Spinal cord (tissue), 10 donors: ENCODE data around the gene BTBD6. TPM values are rescaled to one million over a fixed set of nuclear protein-coding genes. Genes with fewer than 3 reads are reported as not detected.

Source experiments
- DNase-seq, 6 donors: peaks; one replicate each; pipeline versions ENCODE4 v3.0.0 to v3.0.0-alpha.2; 2013 to 2015; ENCODE audit warnings: low spot score in 6 of 6, low read depth in 4 of 6
- H3K27ac ChIP-seq: one replicate; pipeline ENCODE4 v1.5.1; 2013; ENCODE audit warnings: low read depth, low read length, control low read depth
- H3K27me3 ChIP-seq: one replicate; pipeline ENCODE4 v1.6.1; 2013; ENCODE audit warnings: low read length; ENCODE audit not compliant: control insufficient read depth, insufficient read depth
- H3K36me3 ChIP-seq: one replicate; pipeline ENCODE4 v1.6.1; 2013; ENCODE audit warnings: low read length; ENCODE audit not compliant: control insufficient read depth, insufficient read depth
- H3K4me1 ChIP-seq: one replicate; pipeline ENCODE4 v1.6.1; 2013; ENCODE audit warnings: low read length; ENCODE audit not compliant: control insufficient read depth, insufficient read depth
- H3K4me3 ChIP-seq: one replicate; pipeline ENCODE4 v1.5.1; 2013; ENCODE audit warnings: low read depth, low read length, control low read depth
- H3K9me3 ChIP-seq: one replicate; pipeline ENCODE4 v1.6.1; 2013; ENCODE audit warnings: low read length; ENCODE audit not compliant: control insufficient read depth, insufficient read depth
- WGBS: methylation state at CpG from one replicate; pipeline ENCODE4 v1.1.5; 2013; ENCODE audit warnings: missing lambda C conversion rate; ENCODE audit not compliant: insufficient coverage; 5-methylcytosine and 5-hydroxymethylcytosine counted together
- long read RNA-seq, 4 donors: transcript quantifications; one replicate each; lab custom pipeline, GENCODE V29; 2026
- polyA plus RNA-seq, 2 donors: library from polyadenylated mRNA; unstranded; fragments of 120-200 nt; gene quantifications; one replicate each; pipeline ENCODE4 v1.2.1, GENCODE V29; 2013; ENCODE audit not compliant: insufficient read length in 2 of 2
- total RNA-seq, 2 donors: library from RNA; depleted of rRNA in 1 of 2; stranded (reverse); fragments of 120-200 nt in 1 of 2; fragments of >200 nt in 1 of 2; gene quantifications; one replicate each; pipeline versions ENCODE4 v1.2.3 to v1.2.4, GENCODE V29; 2013 to 2014
- donor health status: healthy.

BTBD6 gene
- 10 to 100 TPM; 31.3 to 54.0 TPM for total RNA-seq
- 10 to 100 TPM; 56.9 to 59.1 TPM for polyA plus RNA-seq
- long read RNA-seq, donor 1, transcript BTBD6-203 (4 exons, 2,176 nt) = major isoform, 21 of 31 reads
- long read RNA-seq, donor 1, transcript BTBD6-204 (3 exons, 2,195 nt) = minor isoform, 6 of 31 reads
- long read RNA-seq, donor 1, partial matches to known transcripts = 0 of 31 reads
- long read RNA-seq, donor 1, other reads (novel, unspliced or antisense) = 0 of 31 reads
- long read RNA-seq, donor 2, transcript BTBD6-203 (4 exons, 2,176 nt) = major isoform, 10 of 15 reads
- long read RNA-seq, donor 2, partial matches to known transcripts = 0 of 15 reads
- long read RNA-seq, donor 2, other reads (novel, unspliced or antisense) = 0 of 15 reads
- long read RNA-seq, donor 3, transcript BTBD6-203 (4 exons, 2,176 nt) = major isoform, 16 of 22 reads
- long read RNA-seq, donor 3, transcript BTBD6-204 (3 exons, 2,195 nt) = minor isoform, 5 of 22 reads
- long read RNA-seq, donor 3, partial matches to known transcripts = 0 of 22 reads
- long read RNA-seq, donor 3, other reads (novel, unspliced or antisense) = 0 of 22 reads
- long read RNA-seq, donor 4, transcript BTBD6-203 (4 exons, 2,176 nt) = major isoform, 17 of 31 reads
- long read RNA-seq, donor 4, transcript BTBD6-204 (3 exons, 2,195 nt) = minor isoform, 7 of 31 reads
- long read RNA-seq, donor 4, partial matches to known transcripts = 0 of 31 reads
- long read RNA-seq, donor 4, other reads (novel, unspliced or antisense) = 0 of 31 reads

DNA sequence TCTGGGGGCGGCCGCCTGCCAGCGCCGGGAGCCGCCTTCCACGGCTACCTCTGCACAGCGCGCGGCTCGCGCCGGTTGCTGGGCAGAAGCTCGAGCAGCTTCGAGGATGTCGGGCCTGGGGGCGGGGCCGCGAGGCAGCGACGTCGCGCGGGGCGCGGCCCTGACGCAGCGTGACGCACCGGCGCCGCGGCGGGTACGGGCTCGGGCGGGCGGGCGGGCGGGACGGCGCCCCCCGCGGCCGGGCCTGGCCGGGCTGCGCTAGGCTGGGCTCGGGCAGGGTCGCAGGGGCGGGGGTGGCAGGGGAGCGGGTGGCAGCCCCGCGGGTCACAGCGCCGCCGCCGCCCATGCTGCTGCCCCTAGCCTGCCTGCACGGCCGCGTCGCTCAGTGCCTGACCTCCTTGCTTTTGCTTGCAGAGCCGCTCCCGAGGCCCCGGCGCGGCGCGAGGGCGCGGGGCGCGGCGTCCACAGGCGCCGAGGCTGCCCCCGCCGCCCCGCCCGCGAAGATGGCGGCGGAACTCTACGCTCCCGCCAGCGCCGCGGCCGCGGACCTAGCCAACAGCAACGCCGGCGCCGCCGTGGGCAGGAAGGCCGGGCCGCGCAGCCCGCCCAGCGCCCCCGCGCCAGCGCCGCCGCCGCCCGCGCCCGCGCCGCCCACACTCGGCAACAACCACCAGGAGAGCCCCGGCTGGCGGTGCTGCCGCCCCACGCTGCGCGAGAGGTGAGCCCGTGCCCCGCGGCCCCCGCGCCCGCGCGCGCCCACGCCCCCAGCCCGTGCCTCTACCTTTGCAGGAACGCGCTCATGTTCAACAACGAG lies at the start of gene BTBD6:
TSS of gene BTBD6 (plus strand) at position 166 of the 814 bp plus-strand sequence. CDS start at position 345, 179 bp downstream.
- Histone ChIP-seq H3K9me3 (no peaks in the 10 kb centered on the region), H3K27me3 (no peaks in the 10 kb centered on the region), H3K36me3 (peaks cover 68% of the 10 kb centered on the region), H3K4me1 (peaks cover 34% of the 10 kb centered on the region), H3K4me3 (peak within 1 kb of the TSS; percentile 73), H3K27ac (peak within 1 kb of the TSS; percentile 84)
- WGBS = under 1% methylated on average over 125 of the region's 130 CpGs
- DNase-seq = peak; percentile 58 to 96 (median 76)

DNA sequence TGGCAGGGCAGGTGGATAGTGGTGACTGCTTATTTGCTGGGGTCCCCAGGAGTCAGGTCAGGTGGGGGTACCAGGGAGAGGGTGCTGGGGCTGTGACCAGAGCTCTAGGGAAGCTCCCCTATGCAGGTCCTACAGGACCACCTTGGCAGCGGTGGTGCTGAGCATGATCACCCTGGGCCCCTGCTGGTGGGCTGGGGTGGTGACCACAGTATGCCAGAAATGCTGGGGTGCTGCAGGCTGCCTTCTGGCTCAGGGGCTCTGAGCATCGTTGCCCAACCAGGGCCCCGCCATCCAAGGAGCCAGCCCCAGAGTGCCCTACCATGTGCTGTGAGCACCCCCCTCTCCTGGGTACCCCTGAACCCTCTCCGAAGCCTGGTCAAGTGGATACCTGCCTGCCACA lies 49.7 kb upstream of the BTBD6 start:
- Histone ChIP-seq H3K9me3 (no peaks in the 10 kb centered on the region), H3K4me1 (peaks cover 95% of the 10 kb centered on the region), H3K27me3 (peaks cover 22% of the 10 kb centered on the region), H3K27ac (no peak overlapping the region), H3K36me3 (no peaks in the 10 kb centered on the region), H3K4me3 (no peak overlapping the region)
- DNase-seq = no peak
- WGBS = 84% methylated on average over 4 of the region's 4 CpGs

DNA sequence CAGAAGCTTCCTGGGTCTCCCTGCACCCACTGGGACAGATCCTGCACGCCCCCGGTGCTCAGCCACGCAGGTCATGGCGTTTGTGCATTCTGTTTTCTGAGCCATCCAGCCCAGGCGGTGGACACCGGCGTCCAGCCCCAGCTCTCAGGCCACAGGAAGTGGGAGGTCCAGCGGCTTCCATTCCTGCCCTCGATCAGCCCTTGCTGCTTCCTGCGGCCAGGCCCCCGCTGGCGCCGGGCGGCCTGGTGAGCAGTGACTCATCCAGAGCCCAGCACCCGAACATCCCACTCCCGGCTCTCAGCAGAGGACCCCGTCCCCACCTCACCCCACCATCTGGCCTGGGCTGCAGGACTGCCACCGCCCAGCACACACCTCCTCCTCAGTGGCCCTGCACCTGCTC lies 49.2 kb upstream of the BTBD6 start:
- Histone ChIP-seq H3K9me3 (no peaks in the 10 kb centered on the region), H3K36me3 (no peaks in the 10 kb centered on the region), H3K27ac (no peak overlapping the region), H3K27me3 (peaks cover 22% of the 10 kb centered on the region), H3K4me1 (peaks cover 95% of the 10 kb centered on the region), H3K4me3 (no peak overlapping the region)
- DNase-seq = no peak
- WGBS = 79% methylated on average over 18 of the region's 18 CpGs

DNA sequence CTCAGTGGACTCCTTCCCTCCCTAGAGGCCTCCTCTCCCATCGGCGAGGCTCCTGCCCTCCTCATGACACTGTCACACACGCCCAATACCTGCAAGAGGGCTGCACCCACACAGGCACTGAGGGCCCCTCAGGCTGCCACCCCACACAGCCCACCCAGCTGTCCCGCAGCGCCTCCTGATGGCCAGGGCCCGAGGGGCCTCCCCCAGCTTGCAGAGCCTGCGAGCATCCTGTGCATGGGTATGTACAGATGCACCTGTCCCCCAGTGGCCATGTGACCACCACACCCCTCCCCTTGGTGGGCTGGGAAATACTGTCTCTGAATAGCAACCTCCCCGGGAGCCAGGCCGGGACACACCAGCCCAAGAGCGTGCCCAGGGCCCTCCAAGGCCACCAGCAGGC lies 48.3 kb upstream of the BTBD6 start:
- WGBS = 78% methylated on average over 10 of the region's 10 CpGs
- Histone ChIP-seq H3K27ac (no peak overlapping the region), H3K9me3 (no peaks in the 10 kb centered on the region), H3K36me3 (peaks cover 6% of the 10 kb centered on the region), H3K4me1 (peaks cover 95% of the 10 kb centered on the region), H3K27me3 (peaks cover 20% of the 10 kb centered on the region), H3K4me3 (no peak overlapping the region)
- DNase-seq = no peak

DNA sequence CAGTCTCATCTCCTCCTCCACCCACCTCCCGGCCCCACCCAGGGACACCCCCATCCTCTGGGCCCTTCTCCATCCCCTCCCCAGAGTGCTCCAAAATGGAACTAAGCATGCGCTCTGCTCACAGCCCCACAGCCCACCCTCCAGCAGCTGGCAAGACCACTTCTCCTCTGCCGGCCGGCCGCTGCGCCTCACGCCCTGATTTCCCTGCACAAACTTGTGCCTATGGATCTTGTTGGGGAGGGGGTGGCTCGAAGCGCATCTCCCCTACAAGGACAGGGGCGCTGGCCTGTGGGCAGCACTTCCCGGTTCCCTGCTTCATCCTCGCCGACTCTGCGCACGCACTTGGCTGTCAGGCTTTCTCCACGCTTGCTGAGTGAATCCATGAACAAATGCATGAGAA lies 47.7 kb upstream of the BTBD6 start:
- H3K9me3 ChIP-seq = no peaks in the 10 kb centered on the region
- H3K36me3 ChIP-seq = peaks cover 12% of the 10 kb centered on the region
- H3K4me1 ChIP-seq = peaks cover 95% of the 10 kb centered on the region
- peaks cover 20% of the 10 kb centered on the region for H3K27me3 ChIP-seq
- no peak overlapping the region for H3K27ac ChIP-seq
- DNase-seq = no peak
- no peak overlapping the region for H3K4me3 ChIP-seq
- WGBS = 74% methylated on average over 10 of the region's 16 CpGs

DNA sequence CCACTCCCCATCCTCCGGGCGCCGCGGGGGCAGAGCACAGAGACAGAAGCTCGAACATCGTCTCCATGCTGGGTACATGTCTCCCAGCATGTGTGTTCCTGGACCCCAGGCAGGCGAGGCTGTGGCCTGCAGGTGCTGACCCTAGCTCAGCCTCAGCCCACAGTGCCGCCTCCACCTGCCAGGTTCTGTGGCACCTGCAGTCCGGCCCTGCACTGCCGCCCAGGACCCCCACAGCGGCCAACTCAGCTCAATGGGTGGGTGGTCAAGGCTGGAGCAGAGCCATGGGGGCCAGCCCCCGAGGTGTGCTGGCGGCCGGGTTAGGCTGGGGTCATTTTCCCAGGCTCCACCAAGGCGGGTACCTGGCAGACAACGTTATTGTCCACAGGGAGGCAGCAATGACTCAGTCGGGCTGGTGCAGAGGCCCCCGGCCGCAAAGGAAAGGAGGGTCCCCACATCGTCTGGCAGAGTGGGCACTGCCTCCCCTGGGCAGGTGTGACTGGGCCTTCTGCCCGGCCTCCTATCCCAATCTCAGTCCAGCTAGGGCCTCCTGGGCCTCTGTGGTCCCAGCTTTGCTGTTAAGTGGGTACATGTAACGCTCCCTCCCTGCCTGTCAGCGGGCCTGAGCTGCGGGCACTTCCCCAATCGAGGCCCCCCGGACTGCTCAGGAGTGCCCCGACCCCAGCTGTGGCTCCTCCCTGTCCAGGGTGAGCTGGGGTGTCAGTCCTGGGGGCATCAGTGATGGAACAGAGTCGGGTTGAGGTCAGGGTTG lies 47.0 kb upstream of the BTBD6 start:
- no peak for DNase-seq
- Histone ChIP-seq H3K36me3 (peaks cover 12% of the 10 kb centered on the region), H3K4me1 (peaks cover 94% of the 10 kb centered on the region), H3K27ac (no peak overlapping the region), H3K4me3 (no peak overlapping the region), H3K9me3 (no peaks in the 10 kb centered on the region), H3K27me3 (peaks cover 13% of the 10 kb centered on the region)
- 53% methylated on average over 28 of the region's 28 CpGs for WGBS

DNA sequence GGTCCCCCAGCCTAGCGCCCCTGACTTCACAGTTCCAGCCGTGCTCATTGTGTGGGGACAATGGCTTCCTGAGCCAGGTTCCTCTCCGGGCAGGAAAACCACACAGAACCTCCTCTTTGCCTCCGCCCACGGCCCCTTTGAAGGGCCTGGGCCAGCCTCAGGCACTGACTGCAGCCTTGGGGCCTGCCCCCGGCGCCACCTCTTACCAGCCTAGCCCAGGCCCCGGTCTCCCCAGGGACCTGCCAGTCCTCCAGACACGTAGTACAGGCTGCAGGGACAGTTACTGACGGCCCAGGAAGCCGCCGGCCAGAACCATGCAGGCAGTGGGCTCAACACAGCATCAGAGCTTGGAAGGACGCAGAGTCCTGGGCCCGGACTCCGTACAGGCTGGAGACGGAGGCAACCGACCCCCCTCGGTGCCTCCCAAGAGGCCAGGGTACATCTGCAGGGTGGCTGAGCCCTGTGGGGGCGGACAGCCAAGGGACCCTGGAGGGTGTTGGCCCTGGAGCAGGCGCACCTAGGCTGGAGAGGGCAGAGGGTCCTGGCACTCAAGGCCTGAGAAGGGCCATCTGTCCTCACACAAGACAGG lies 46.3 kb upstream of the BTBD6 start:
- no peaks in the 10 kb centered on the region for H3K9me3 ChIP-seq
- H3K27me3 ChIP-seq = peaks cover 11% of the 10 kb centered on the region
- peaks cover 88% of the 10 kb centered on the region for H3K4me1 ChIP-seq
- H3K36me3 ChIP-seq = peaks cover 15% of the 10 kb centered on the region
- no peak for DNase-seq
- no peak overlapping the region for H3K4me3 ChIP-seq
- no peak overlapping the region for H3K27ac ChIP-seq
- 67% methylated on average over 20 of the region's 20 CpGs for WGBS

DNA sequence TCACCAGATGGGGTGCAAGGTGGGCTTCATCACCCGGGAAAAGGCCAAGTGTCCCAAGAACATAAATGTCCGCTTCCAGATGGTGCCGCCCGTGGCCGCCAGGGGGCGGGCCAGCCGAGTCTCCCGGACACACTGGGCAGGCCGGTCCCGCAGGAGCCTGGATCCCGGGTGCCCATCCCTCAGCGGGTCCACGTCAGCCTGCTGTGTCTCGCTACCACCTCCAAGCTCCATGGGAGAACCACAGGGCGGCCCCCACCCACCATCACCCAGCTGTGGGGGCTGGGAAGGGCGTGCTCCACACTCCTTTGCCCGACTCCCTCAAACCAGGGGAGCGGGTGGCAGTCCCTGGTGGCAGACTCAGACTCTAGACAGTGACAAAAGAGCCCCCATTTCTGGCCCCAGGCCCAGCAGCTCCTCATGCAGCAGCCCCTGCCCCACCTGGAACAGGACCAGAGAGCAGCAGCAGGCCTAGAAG lies 45.2 kb upstream of the BTBD6 start:
- Histone ChIP-seq H3K36me3 (peaks cover 22% of the 10 kb centered on the region), H3K27ac (no peak overlapping the region), H3K27me3 (peaks cover 9% of the 10 kb centered on the region), H3K4me3 (no peak overlapping the region), H3K4me1 (peaks cover 79% of the 10 kb centered on the region), H3K9me3 (no peaks in the 10 kb centered on the region)
- WGBS = 1% methylated on average over 16 of the region's 18 CpGs
- DNase-seq = peak in 5 of 6 donors; percentile 33 to 84 (median 38)
